ENCODE results near the gene WNK2. TPM values are rescaled to one million over a fixed set of nuclear protein-coding genes. Genes with fewer than 3 reads are reported as not detected.

The WNK2 gene
- total and polyA plus RNA-seq, 2 donors (not counting 3 experiments of a cell fraction or from before 2014, with no cell fraction given) = not detected

DNA sequence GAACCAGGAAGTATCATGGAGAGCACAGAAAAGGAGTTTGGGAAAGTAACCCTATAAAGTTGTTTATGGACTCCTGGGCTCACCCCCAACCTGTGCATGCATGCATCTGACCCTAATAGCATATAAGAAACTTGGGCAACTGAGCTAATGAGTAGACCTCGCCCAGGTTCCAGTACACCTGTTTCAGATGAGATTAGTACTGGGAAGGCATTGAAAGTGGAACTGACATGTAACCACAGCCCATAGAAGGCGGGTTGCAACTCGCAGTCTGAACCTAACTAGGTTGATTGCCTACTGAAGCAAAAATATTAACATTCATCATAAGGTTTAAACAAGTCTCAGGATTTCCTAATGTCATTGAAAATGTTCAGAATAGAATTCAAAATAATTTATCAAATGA lies 87.0 kb downstream of the WNK2 start:
- no peak overlapping the region for H3K4me2 ChIP-seq (ENCODE audit: insufficient read depth, low read length)
- H3K4me3 ChIP-seq (replicated peaks in 1 of 3; ENCODE audit: insufficient read depth in 1 of 3, low read depth in 1 of 3, low read length in 3 of 3) = no peak overlapping the region
- TF ChIP-seq MYC (IDR thresholded peaks at IDR 0.05; ENCODE audit: low read depth, low read length) = no peak
- TF ChIP-seq POLR2A (IDR thresholded peaks at IDR 0.05; ENCODE audit: low read depth, low read length) = no peak
- no peak for TF ChIP-seq FOS (IDR thresholded peaks at IDR 0.05; ENCODE audit: borderline replicate concordance, insufficient read depth, low read length)
- no peak for TF ChIP-seq JUN (IDR thresholded peaks at IDR 0.05; ENCODE audit: borderline replicate concordance, insufficient read depth, insufficient read length, low read depth)
- no peak for TF ChIP-seq POLR2AphosphoS5 (IDR thresholded peaks at IDR 0.05; ENCODE audit: insufficient read depth, low read depth, low read length)
- no peak for TF ChIP-seq GATA2 (IDR thresholded peaks at IDR 0.05; ENCODE audit: insufficient read depth, insufficient read length, low read depth, low read length)
- TF ChIP-seq, protein P1, sequence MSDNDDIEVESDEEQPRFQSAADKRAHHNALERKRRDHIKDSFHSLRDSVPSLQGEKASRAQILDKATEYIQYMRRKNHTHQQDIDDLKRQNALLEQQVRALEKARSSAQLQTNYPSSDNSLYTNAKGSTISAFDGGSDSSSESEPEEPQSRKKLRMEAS (IDR thresholded peaks at IDR 0.05; ENCODE audit: insufficient read depth, insufficient read length) = no peak
- TF ChIP-seq EZH2 (IDR thresholded peaks at IDR 0.05; ENCODE audit: borderline replicate concordance, low read depth, low read length, severe bottlenecking) = no peak
- no peak for TF ChIP-seq CTCF (IDR thresholded peaks at IDR 0.05; ENCODE audit: extremely low read depth in 1 of 2, insufficient read depth in 1 of 2, low read depth in 1 of 2, low read length in 2 of 2)
- no peak overlapping the region for H3K9ac ChIP-seq (replicated peaks; ENCODE audit: extremely low read depth, insufficient read depth, low read length)
- CTCF ChIA-PET = no interaction called here
- intact Hi-C loops (cut with micrococcal nuclease) (no loop called here), dilution Hi-C loops (cut with MboI; ENCODE audit: extremely low pct_ligation_motif_present, low sequenced_read_pairs) (no loop called here)
- H3K9me3 ChIP-seq (replicated peaks; ENCODE audit: control insufficient read depth, insufficient read depth, low read length) = no peaks in the 10 kb centered on the region
- H3K9me1 ChIP-seq (replicated peaks; ENCODE audit: control insufficient read depth, extremely low read depth, insufficient read depth, low read length) = no peaks in the 10 kb centered on the region
- DNase-seq (ENCODE audit: low read depth, low spot score) (no peak), FAIRE-seq (no peak)
- POLR2A ChIA-PET = no interaction called here
- no peaks in the 10 kb centered on the region for H3K79me2 ChIP-seq (ENCODE audit: control insufficient read depth, insufficient read depth, low read length)
- H3K36me3 ChIP-seq (ENCODE audit: control insufficient read depth in 2 of 2, extremely low read depth in 1 of 2, insufficient read depth in 2 of 2, low read length in 2 of 2) = no peaks in the 10 kb centered on the region
- no peak overlapping the region for H3K27ac ChIP-seq (ENCODE audit: insufficient read depth, low read depth, low read length)
- no peaks in the 10 kb centered on the region for H3K4me1 ChIP-seq (ENCODE audit: control insufficient read depth, extremely low read depth, insufficient read depth, low read length)
- H2AFZ ChIP-seq (ENCODE audit: low read depth, low read length) = no peak overlapping the region
- H4K20me1 ChIP-seq (replicated peaks; ENCODE audit: control insufficient read depth, extremely low read depth, insufficient read depth, low read length) = no peaks in the 10 kb centered on the region
- H3K27me3 ChIP-seq (ENCODE audit: control insufficient read depth in 2 of 2, insufficient read depth in 2 of 2, low read length in 2 of 2) = no peaks in the 10 kb centered on the region
- no TSS peak for BruUV-seq (replicated peaks)

All from endothelial cell of umbilical vein (primary cell).